Stimulated activated naive CD4-positive, alpha-beta T cell (primary cell): Measurements from ENCODE around the gene CDK10.

Experiments
- DNase-seq, 6 experiments: peaks; one replicate each; lab custom pipeline; 2025; lab: John Stamatoyannopoulos, UW

Gene CDK10

GRCh38 chr16:89712274-89712781 is 25.8 kb downstream of the CDK10 start:
- DNase-seq, result no peak

GRCh38 chr16:89716493-89716892 is 30.0 kb downstream of the CDK10 start:
- no peak for DNase-seq

DNA sequence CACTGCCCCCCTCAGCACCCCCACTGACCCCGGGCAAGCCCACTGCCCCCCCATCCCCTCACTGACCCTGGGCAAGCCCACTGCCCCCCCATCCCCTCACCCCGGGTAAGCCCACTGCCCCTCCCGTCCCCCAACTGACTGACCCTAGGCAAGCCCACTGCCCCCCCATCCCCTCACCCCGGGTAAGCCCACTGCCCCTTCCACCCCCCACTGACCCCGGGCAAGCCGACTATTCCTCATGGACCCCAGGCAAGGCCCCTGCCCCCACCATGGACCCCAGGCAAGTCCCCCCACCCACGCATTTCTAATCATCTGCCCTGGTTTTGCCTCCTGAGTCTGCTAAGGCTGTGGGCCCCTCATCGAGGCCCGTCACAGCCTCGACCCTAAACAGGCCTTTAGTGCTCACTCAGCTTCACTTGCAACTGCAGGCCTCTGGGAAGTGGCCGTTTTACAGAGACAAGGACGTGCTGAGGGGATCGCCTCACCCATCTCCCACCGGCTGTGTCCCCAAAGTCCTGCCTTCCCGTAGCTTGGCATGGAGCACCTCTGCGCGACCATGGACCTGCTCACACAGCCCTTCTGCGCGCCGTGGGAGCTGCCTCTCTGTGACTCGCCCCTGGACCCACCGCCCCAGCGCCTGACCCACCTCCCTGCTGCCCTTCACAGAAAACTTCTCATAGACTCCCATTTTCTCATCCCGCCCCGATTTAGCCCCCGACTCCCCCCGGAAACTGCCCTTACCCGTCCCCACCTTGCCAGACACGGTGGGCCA is 30.6 kb downstream of the CDK10 start:
- no peak for DNase-seq

- no peak for DNase-seq
Measured at GRCh38 chr16:89717688-89718505, 31.4 kb downstream of the CDK10 start.

DNA sequence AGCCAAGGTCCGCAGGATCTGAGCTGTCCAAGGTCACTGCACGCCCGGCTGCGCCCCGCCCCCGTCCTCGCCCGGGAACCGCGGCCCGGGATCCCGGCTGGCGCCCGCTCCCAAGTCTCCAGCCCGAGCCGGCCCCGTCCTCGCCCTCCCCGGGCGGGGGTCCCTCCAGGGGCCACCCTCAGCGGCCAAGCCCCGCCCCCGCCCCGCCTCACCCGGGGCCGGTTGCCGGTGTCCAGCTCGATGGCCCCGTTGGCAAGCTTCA is 34.0 kb downstream of the CDK10 start:
- DNase-seq, result peak in 1 of 6 experiments; percentile 47

DNA sequence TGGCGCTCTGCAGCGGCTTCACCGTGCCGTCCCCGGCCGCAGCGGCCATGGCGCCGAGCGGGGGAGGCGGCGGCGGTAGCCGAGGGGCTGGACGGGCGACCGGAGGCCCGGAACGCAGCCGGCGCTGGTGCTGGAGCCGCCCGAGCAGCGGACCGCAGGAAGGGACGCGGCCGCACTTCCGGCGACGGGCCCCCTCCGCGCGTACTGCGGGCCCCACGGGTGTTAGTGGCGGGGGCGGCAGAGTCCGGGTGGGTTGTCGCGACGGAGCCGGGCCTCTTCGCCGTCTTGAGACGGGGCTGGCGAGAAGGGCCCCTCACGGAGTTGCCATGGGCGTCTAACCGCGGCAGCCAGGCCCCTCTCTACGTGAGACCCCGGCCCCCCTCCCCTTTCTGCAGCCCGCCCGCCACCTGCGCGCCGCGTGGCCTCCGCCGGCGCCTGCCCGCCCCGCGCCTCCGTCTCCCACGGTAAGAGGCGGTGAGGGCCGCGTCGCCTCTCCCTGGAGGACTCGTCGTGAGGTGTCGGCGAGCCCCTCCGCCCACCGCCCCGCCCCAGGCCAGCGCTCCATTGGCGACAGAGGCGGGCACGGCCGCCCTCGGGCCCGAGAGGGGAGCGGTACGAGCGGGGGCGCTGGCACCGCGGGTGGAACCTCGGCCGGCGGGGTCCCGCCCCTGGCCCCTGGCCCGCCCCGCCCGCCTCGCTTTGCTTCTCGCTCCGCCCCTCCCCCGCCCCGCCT is 34.5 kb downstream of the CDK10 start, which contains the start of the genes VPS9D1 and ZNF276:
VPS9D1 (minus strand) TSS at position 86 of the 733 bp plus-strand sequence; CDS start at position 49, 37 bp downstream.
ZNF276 (plus strand) TSS at position 725 of the 733 bp plus-strand sequence. CDS start 104 bp downstream, outside the sequence.
- DNase-seq, result peak; percentile 74 to 94 (median 86)

DNA sequence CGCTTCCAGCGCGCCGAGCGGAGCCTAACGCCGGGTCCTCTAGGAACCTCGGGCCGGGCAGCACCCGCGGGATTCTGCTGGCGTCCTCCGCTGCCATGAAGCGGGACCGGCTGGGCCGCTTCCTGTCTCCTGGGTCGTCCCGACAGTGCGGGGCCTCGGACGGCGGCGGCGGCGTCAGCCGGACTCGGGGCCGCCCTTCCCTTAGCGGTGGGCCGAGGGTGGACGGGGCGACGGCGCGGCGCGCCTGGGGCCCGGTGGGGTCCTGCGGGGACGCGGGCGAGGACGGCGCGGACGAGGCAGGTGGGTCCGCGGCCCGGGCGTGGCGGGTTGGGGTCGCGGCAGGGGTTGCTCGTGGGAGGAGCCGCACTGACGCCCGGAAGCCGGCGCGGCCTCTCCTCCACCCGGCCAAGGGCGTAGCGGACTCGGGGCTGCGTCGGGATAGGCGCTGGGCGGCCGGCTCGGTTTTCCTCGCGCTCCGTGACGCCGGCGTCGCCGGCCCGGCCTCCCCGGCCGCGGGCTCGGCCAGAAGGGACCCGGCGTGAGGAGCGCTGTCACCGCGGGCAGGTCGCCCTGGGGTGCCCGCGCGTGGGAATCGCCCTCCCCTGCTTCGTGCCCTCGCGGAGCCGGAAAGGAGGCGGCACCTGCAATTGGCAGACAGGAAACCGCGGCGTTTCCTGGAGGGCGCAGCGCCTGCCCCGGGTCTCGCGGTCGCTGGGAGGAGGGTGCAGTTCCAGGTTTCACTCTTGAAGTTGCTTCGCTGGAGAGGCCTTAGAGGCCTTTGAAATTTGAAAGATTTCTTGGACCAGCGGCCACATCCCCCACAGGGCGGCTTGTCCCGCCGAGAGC is 35.3 kb downstream of the CDK10 start:
- DNase-seq, result peak; percentile 80 to 92 (median 88)

- peak; percentile 57 to 88 (median 68) for DNase-seq
Measured at GRCh38 chr16:89722392-89723278, 36.1 kb downstream of the CDK10 start.

DNA sequence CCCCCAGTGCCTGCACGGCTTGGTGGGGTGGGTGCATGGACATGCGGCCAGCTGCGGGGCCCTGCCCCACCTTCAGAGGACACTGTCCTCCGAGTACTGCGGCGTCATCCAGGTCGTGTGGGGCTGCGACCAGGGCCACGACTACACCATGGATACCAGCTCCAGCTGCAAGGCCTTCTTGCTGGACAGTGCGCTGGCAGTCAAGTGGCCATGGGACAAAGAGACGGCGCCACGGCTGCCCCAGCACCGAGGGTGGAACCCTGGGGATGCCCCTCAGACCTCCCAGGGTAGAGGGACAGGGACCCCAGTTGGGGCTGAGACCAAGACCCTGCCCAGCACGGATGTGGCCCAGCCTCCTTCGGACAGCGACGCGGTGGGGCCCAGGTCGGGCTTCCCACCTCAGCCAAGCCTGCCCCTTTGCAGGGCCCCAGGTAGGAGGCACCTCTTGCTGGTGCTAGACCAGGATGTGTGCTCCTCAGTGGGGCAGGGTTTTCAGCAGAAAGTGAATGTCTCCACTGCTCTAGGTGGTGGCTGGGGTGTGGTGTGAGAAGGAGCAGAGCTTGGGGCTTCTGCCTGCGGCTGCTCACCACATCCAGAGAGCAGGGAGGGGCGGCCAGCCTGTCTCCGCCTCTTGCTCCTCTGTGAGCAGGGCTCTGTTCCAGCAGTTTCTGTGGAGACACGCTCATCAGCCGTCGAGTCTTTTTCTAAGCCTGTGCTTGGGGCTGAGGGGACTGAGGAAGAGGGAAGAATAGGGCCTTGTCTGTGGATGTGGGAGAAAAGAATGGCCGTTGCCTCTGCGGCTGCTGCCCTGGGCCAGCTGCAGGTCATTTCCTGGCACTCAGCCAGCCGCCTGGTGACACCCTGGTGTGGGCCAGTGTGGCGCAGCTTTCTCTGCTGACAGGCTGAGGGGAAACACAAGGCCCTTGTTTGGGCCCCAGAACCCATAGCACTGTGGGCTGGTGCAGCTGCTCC is 37.1 kb downstream of the CDK10 start:
- DNase-seq, result peak; percentile 54 to 88 (median 73)

DNA sequence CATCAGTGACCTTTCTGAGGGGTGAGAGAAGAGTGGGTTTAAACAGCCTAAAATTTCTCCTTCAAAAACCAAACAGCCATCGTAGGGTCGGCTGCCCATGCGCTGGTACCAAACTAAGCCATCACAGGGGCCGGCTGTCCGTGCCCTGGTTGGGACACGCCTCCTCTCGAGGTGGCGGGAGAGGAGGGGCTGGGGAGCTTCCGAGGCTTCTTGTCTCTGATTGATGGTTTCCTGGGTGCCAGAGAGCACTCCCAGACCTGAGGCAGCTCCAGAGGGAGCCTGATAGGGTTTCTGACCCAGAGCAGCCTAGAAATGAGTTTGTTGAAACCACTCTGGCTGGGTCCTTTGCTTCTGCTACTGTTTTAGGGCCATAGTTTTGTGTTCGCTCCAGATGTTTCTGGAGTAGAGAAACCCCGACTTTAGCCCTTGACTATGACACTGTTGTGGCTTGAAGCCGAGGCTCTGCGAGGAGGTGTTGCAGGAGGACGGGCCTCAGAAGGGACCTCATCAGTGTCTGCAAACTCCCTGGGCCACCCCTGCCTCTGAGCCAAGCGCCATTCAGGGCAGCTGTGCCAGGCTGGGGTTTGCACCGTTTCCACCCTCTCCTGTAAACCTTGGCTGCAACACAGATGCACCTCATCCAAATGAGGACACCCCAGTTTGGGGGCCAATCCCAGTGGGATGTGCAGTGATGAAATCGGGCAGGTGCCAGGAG is 41.1 kb downstream of the CDK10 start:
- DNase-seq, result no peak

DNA sequence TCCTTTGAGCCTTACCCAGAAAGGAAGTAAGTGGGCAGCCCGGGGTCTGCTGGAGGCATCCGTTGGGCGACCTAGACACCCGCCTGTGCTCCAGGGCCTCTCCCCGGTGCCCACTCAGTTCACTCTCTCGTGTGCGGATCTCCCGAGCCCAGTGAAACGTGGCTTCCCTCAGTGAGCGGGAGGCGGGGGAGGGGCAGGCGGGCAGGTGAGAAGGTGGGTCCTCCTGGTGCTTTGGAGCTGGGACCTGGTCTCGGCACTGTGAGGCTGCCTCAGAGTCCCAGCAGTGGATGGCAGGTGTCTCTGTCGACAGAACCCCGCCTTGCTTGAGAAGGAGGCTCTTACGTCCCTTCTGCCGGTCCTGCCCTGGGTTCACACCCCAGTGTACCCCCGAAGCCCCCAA is 42.8 kb downstream of the CDK10 start:
- no peak for DNase-seq

DNA sequence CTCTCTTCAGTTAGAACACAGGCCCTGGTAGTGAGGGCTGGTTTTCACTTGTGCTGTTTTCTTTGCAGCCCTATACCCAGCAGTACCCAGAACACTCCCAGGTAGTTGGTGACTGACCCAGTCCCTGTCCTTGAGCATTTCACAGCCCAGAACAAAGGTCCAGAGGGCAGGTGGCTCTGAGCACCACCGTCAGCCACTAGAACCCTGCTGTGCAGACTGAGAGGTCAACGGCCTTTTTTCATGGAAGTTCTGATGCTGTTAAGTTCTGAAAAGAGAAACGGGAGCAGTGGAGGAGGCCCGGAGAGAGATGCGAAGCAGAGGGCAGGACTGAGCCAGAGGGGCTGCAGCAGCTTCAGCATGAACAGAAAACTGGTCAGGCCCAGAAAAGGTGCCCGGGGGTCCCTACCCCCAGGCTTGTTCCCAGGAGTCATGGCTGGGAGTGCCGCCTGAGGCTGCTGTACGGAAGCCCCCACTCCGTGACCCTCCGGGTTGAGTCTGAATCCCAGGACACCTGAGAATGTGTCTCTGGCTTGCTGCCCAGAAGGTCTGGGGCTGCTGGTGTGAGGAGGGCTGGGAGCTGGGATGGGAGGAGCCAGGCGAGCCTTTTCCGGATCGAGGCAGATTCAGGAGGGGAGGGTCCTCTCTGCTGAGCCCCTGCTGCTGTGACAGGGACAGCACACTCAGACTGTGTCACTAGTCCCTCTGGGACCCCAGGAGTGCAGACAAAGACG is 43.5 kb downstream of the CDK10 start:
- DNase-seq, result no peak

DNA sequence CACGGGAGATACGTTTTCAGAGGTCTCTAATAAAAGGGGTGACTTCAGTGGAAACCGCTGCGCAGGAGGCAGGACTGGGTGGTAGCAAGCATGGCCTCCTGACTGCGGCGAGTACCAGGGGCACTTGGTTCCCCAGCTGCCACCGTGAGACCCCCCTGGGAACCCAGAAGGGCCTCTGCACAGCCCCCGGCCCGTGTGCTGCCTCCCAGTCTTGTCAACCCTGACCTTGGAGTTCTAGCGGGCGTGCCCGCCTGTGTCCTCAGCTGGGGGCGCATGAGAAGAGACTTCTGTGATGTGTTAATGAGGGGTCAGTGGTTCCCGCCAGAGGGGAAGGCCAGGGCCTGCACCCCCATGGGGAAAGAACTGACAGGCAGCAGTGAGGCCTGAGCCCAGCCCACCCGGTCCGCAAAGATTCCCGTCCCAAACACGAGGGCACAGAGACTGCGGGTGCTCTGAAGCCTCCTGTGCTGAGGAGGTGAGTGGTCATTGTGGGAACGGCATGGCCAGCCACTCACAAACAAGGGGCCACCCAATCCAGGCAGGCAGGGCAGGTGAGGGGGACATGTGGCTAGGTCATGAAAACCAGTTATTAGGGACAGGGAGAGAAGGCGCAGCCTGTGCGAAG is 44.2 kb downstream of the CDK10 start:
- no peak for DNase-seq

GRCh38 chr16:89732142-89732917 is 45.8 kb downstream of the CDK10 start:
- no peak for DNase-seq

DNA sequence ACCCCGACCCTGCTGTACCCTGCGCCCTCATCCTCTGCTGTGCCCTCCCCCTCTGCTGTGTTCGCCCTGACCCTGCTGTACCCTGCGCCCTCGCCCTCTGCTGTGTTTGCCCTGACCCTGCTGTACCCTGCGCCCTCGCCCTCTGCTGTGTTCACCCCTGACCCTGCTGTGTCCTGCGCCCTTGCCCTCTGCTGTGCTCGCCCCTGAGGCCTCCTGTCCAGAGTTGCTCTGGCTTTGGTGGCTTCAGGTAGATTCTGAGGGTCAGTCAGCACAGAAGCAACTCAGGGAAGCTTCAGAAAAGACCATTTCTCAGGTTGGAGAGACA is 46.4 kb downstream of the CDK10 start:
- no peak for DNase-seq

- DNase-seq, result no peak
Measured at GRCh38 chr16:89733322-89733721, 46.8 kb downstream of the CDK10 start.

GRCh38 chr16:89733792-89734191 is 47.3 kb downstream of the CDK10 start:
- DNase-seq, result no peak
